OCI-LY1 (cell line): ENCODE results near the gene AGXT2.

Source experiments
- CTCF ChIP-seq: fragments of 200-600 bp; sonication (generic), shearing (Covaris generic); IDR thresholded peaks from 2 replicates; pipeline ENCODE4 v1.5.1; 2017; ENCODE audit warnings: mild to moderate bottlenecking, antibody characterized with exemption, low read length, moderate library complexity, mixed read lengths
- EZH2 ChIP-seq: fragments of 200-600 bp; sonication (generic), shearing (Covaris generic); IDR thresholded peaks from 2 replicates; pipeline ENCODE4 v1.8.0; 2017; ENCODE audit warnings: borderline replicate concordance, mixed run types, mild to moderate bottlenecking, antibody characterized with exemption, low read length, moderate library complexity, mixed read lengths

DNA sequence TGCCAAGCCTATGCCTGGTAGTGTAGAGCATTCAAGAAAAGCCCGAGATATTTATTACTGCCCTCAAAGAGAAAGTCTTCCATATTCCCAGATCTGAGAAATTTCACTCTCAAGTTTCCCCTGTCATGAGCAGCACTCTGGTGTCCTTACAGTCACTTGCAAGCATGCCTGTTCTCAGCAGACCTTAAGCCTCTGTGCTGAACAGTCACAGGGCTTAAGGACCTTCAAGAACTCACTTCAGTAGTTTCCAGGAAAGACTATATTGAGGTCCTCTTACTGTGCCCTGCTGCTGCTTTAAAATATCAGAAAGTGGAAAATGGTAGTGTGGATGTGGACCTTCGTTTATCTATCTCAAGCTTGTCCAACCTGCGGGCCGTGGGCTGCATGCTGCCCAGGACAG is 64.9 kb downstream of the AGXT2 start:
- TF ChIP-seq EZH2 = no peak
- no peak for TF ChIP-seq CTCF
